ENCODE measurements around the gene ELAVL3.

DNA sequence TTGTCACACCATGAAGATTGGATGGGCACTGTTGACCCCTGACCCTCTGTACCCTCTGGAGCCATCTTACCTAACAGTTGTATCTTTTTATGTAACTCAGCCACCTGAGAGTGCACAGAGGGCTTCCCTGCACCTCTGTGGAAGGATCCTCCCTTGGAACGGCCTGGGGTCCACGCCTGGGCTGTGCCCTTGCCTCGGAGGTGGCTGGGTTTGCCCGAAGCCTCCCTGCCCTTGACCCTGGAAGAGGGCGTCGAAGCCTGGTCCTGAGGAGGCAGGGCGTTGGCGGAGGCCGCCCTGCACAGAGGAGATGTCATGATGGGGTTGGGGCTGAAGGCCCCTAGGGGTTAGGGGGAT is 46.2 kb downstream of the ELAVL3 start:
- TF ChIP-seq, protein P1, sequence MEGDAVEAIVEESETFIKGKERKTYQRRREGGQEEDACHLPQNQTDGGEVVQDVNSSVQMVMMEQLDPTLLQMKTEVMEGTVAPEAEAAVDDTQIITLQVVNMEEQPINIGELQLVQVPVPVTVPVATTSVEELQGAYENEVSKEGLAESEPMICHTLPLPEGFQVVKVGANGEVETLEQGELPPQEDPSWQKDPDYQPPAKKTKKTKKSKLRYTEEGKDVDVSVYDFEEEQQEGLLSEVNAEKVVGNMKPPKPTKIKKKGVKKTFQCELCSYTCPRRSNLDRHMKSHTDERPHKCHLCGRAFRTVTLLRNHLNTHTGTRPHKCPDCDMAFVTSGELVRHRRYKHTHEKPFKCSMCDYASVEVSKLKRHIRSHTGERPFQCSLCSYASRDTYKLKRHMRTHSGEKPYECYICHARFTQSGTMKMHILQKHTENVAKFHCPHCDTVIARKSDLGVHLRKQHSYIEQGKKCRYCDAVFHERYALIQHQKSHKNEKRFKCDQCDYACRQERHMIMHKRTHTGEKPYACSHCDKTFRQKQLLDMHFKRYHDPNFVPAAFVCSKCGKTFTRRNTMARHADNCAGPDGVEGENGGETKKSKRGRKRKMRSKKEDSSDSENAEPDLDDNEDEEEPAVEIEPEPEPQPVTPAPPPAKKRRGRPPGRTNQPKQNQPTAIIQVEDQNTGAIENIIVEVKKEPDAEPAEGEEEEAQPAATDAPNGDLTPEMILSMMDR (IDR thresholded peaks at IDR 0.05 in 4 of 5, conservative IDR thresholded peaks at IDR 0.05 in 1 of 5) = no peak
- TF ChIP-seq POLR2A (IDR thresholded peaks at IDR 0.05) = no peak

Measured in gastrocnemius medialis (tissue), 4 donors.